NCI-H2107 treated with DMSO at 0.1 percent for 48 hours (cell line): Measurements from ENCODE around the gene JMJD4.

Experiments
- DNase-seq: peaks from one replicate; lab custom pipeline; 2025; ENCODE audit not compliant: unreplicated experiment; lab: John Stamatoyannopoulos, UW

The JMJD4 gene

GRCh38 chr1:227769047-227769935 is 34.2 kb upstream of the JMJD4 start:
- no peak for DNase-seq

- no peak for DNase-seq
These were observed 33.5 kb upstream of the JMJD4 start for GRCh38 chr1:227768640-227769039.

- no peak for DNase-seq
These were observed 33.0 kb upstream of the JMJD4 start for GRCh38 chr1:227768125-227768439.

- DNase-seq, result no peak
These were observed 32.5 kb upstream of the JMJD4 start for GRCh38 chr1:227767401-227768124.

- DNase-seq, result no peak
These were observed 31.7 kb upstream of the JMJD4 start for GRCh38 chr1:227766653-227767277.

GRCh38 chr1:227766015-227766634 is 31.0 kb upstream of the JMJD4 start:
- peak; percentile 94 for DNase-seq

GRCh38 chr1:227765261-227766014 is 30.3 kb upstream of the JMJD4 start:
- no peak for DNase-seq

- no peak for DNase-seq
These were observed 28.9 kb upstream of the JMJD4 start for GRCh38 chr1:227764019-227764391.

- peak; percentile 34 for DNase-seq
These were observed 28.3 kb upstream of the JMJD4 start for GRCh38 chr1:227763246-227764018.

GRCh38 chr1:227762231-227762911 is 27.3 kb upstream of the JMJD4 start:
- DNase-seq, result peak; percentile 94

- DNase-seq, result no peak
These were observed 26.6 kb upstream of the JMJD4 start for GRCh38 chr1:227761621-227762230.

GRCh38 chr1:227760377-227760776 is 25.3 kb upstream of the JMJD4 start:
- no peak for DNase-seq

GRCh38 chr1:227759341-227760300 is 24.5 kb upstream of the JMJD4 start:
- DNase-seq, result peak; percentile 91

- no peak for DNase-seq
These were observed 23.3 kb upstream of the JMJD4 start for GRCh38 chr1:227758366-227758765.

- DNase-seq, result no peak
These were observed 22.7 kb upstream of the JMJD4 start for GRCh38 chr1:227757781-227758180.

- no peak for DNase-seq
These were observed 21.3 kb upstream of the JMJD4 start for GRCh38 chr1:227756172-227756959.

- DNase-seq, result no peak
These were observed 19.9 kb upstream of the JMJD4 start for GRCh38 chr1:227754958-227755357.
